HepG2 (cell line): ENCODE data around the gene SHISA9. TPM values are rescaled to one million over a fixed set of nuclear protein-coding genes. Genes with fewer than 3 reads are reported as not detected.

Experiments used
- ATAC-seq: fragments of 200-7000 bp; cut with Tn5 transposase; 3 replicates; pipeline ENCODE4 v1.9.1; 2020; ENCODE audit warnings: mild to moderate bottlenecking, moderate library complexity
- BruUV-seq: library from RNA; stranded (reverse); fragments of 400-500 nt; replicated peaks from 2 replicates; lab custom pipeline; 2021; lab: Mats Ljungman, UMichigan
- CTCF ChIA-PET: fragments of 300-600 bp; formaldehyde crosslinking; extraction: SDS; loops from one replicate; lab custom pipeline; 2021; ENCODE audit warnings: low total read pairs, inconsistent platforms, low intra/inter-chr PET ratio; lab: Yijun Ruan, JAX
- POLR2A ChIA-PET: fragments of 350-600 bp; sonication (Branson Sonifier 250); formaldehyde crosslinking; loops from one replicate; lab custom pipeline; 2020; ENCODE audit warnings: antibody characterized with exemption, inconsistent platforms; lab: Yijun Ruan, JAX
- DNase-seq: peaks from one replicate; pipeline ENCODE4 v3.0.0-alpha.2; 2015; ENCODE audit warnings: low spot score
- FAIRE-seq: peaks from 3 replicates; lab custom pipeline; 2011; peaks lifted over from hg19 to GRCh38; lab: Jason Lieb, UNC
- H2AFZ ChIP-seq: one replicate; pipeline ENCODE4 v1.6.1; 2011; ENCODE audit warnings: low read length, inconsistent platforms
- H3K27ac ChIP-seq: fragments of 300-600 bp; 3 replicates; pipeline ENCODE4 v1.8.0; 2011; ENCODE audit warnings: mixed run types, mild to moderate bottlenecking, mixed read lengths, low read length, inconsistent platforms; ENCODE audit not compliant: insufficient read depth; ENCODE audit errors: extremely low read length
- H3K27me3 ChIP-seq, 2 experiments: fragments of 200-600 bp in 1 of 2; 2 replicates in 1 of 2; 3 replicates in 1 of 2; pipeline versions ENCODE4 v1.6.0 to v1.8.0; 2011; ENCODE audit warnings: low read length in 2 of 2, mild to moderate bottlenecking in 2 of 2, moderate library complexity in 2 of 2, inconsistent platforms in 1 of 2; ENCODE audit not compliant: insufficient read depth in 2 of 2, control insufficient read depth in 1 of 2
- H3K36me3 ChIP-seq, 2 experiments: fragments of 200-600 bp in 1 of 2; replicated peaks in 1 of 2; 2 replicates in 1 of 2; 3 replicates in 1 of 2; pipeline versions ENCODE4 v1.5.1 to v1.8.0; 2011; ENCODE audit warnings: low read length in 2 of 2, inconsistent platforms in 1 of 2; ENCODE audit not compliant: insufficient read depth in 2 of 2, control insufficient read depth in 1 of 2
- H3K4me1 ChIP-seq: 2 replicates; pipeline ENCODE4 v1.5.1; 2012; ENCODE audit warnings: low read length, inconsistent platforms; ENCODE audit not compliant: insufficient read depth
- H3K4me2 ChIP-seq: 2 replicates; pipeline ENCODE4 v1.6.0; 2011; ENCODE audit warnings: low read depth, low read length, inconsistent platforms
- H3K4me3 ChIP-seq, 3 experiments: fragments of 200-600 bp in 1 of 3; sonication (generic), shearing (Covaris generic) in 1 of 3; replicated peaks in 1 of 3; 2 replicates each; pipeline ENCODE4 v1.5.1; 2011 to 2016; ENCODE audit warnings: low read length in 3 of 3, inconsistent platforms in 2 of 3, low read depth in 2 of 3, mild to moderate bottlenecking in 2 of 3, control low read depth in 1 of 3, mixed read lengths in 1 of 3; ENCODE audit not compliant: insufficient read depth in 1 of 3
- H3K79me2 ChIP-seq: one replicate; pipeline ENCODE4 v1.6.1; 2011; ENCODE audit warnings: low read length, inconsistent platforms; ENCODE audit not compliant: insufficient read depth
- H3K9ac ChIP-seq: 2 replicates; pipeline ENCODE4 v1.6.0; 2011; ENCODE audit warnings: mild to moderate bottlenecking, low read depth, low read length, inconsistent platforms; ENCODE audit not compliant: insufficient read depth
- H3K9me3 ChIP-seq: 2 replicates; pipeline ENCODE4 v1.5.1; 2012; ENCODE audit warnings: mild to moderate bottlenecking, low read length
- H4K20me1 ChIP-seq: 2 replicates; pipeline ENCODE4 v1.6.0; 2011; ENCODE audit warnings: inconsistent platforms, mild to moderate bottlenecking, low read length, moderate library complexity; ENCODE audit not compliant: insufficient read depth
- HOMEZ ChIP-seq: IDR thresholded peaks from 2 replicates; pipeline ENCODE4 v1.6.1; 2016; ENCODE audit warnings: low read depth
- MTF1 ChIP-seq: sonication (generic); formaldehyde crosslinking; IDR thresholded peaks from 2 replicates; pipeline ENCODE4 v1.5.0; 2020; ENCODE audit warnings: missing genetic modification reagents
- NONO ChIP-seq, 2 experiments: fragments of 450-650 bp in 1 of 2; sonication (generic) in 1 of 2; formaldehyde crosslinking in 1 of 2; IDR thresholded peaks in 1 of 2; conservative IDR thresholded peaks in 1 of 2; 2 replicates each; pipeline versions ENCODE4 v1.6.1 to v1.8.0; 2017 to 2022; ENCODE audit warnings: mild to moderate bottlenecking in 1 of 2, missing genetic modification reagents in 1 of 2, moderate library complexity in 1 of 2
- NRL ChIP-seq: sonication (generic); formaldehyde crosslinking; IDR thresholded peaks from 2 replicates; pipeline ENCODE4 v1.5.0; 2020; ENCODE audit warnings: missing genetic modification reagents, mild to moderate bottlenecking, moderate library complexity, borderline replicate concordance
- PRDM15 ChIP-seq: sonication (generic); formaldehyde crosslinking; IDR thresholded peaks from 2 replicates; pipeline ENCODE4 v1.4.0; 2020; ENCODE audit warnings: missing genetic modification reagents
- REL ChIP-seq: sonication (generic); formaldehyde crosslinking; conservative IDR thresholded peaks from 2 replicates; pipeline ENCODE4 v1.8.0; 2022; ENCODE audit warnings: mild to moderate bottlenecking, missing genetic modification reagents, moderate library complexity
- SP140L ChIP-seq: sonication (generic); formaldehyde crosslinking; IDR thresholded peaks from 2 replicates; pipeline ENCODE4 v1.4.0; 2020; ENCODE audit warnings: missing genetic modification reagents, borderline replicate concordance
- ZMYM2 ChIP-seq: sonication (generic); formaldehyde crosslinking; IDR thresholded peaks from 2 replicates; pipeline ENCODE4 v1.8.0; 2022; ENCODE audit warnings: mild to moderate bottlenecking, missing genetic modification reagents
- ZNF260 ChIP-seq: sonication (generic); formaldehyde crosslinking; IDR thresholded peaks from 2 replicates; pipeline ENCODE4 v1.4.0; 2020; ENCODE audit warnings: missing genetic modification reagents, low read depth, mild to moderate bottlenecking, borderline replicate concordance
- ZNF503 ChIP-seq: sonication (generic); formaldehyde crosslinking; IDR thresholded peaks from 2 replicates; pipeline ENCODE4 v1.4.0; 2020; ENCODE audit warnings: missing genetic modification reagents
- ZNF652 ChIP-seq: IDR thresholded peaks from 2 replicates; pipeline ENCODE4 v1.6.1; 2016; ENCODE audit warnings: low read depth, borderline replicate concordance
- ZNF749 ChIP-seq: sonication (generic); formaldehyde crosslinking; IDR thresholded peaks from 2 replicates; pipeline ENCODE4 v1.8.0; 2022; ENCODE audit warnings: mild to moderate bottlenecking, missing genetic modification reagents, moderate library complexity, borderline replicate concordance
- ZNF770 ChIP-seq: sonication (generic); formaldehyde crosslinking; IDR thresholded peaks from 2 replicates; pipeline ENCODE4 v1.5.0; 2020; ENCODE audit warnings: mild to moderate bottlenecking, missing genetic modification reagents
- ZSCAN25 ChIP-seq: sonication (generic); formaldehyde crosslinking; IDR thresholded peaks from 2 replicates; pipeline ENCODE4 v1.8.0; 2022; ENCODE audit warnings: mild to moderate bottlenecking, missing genetic modification reagents
- WGBS: methylation state at CpG from one replicate; pipeline ENCODE4 v1.1.6; 2017; ENCODE audit warnings: low lambda C conversion rate; 5-methylcytosine and 5-hydroxymethylcytosine counted together
- in situ Hi-C: cut with HindIII; loops from 2 replicates; pipeline ENCODE4 v1.10.0; 2017; ENCODE audit warnings: low pct_unique_long_range_greater_than_20kb; ENCODE audit not compliant: extremely low pct_ligation_motif_present
- intact Hi-C: fragments of 100-400 bp; cut with micrococcal nuclease; formaldehyde crosslinking; loops from one replicate; pipeline ENCODE4 v1.10.0; 2022; ENCODE audit not compliant: unreplicated experiment
- polyA plus RNA-seq, 8 experiments: library from polyadenylated mRNA; depleted of rRNA in 3 of 8; stranded (reverse) in 7 of 8; unstranded in 1 of 8; fragments of >200 nt; fragmentation: Illumina TruSeq in 4 of 8; extraction: Trizol in 4 of 8; gene quantifications; 2 replicates each; pipeline versions ENCODE4 v1.2.1 to v1.2.3, GENCODE V29; 2011 to 2016; ENCODE audit warnings: low read depth in 4 of 8, missing spikeins in 1 of 8, mixed read lengths in 1 of 8; ENCODE audit not compliant: insufficient read depth in 1 of 8
- total RNA-seq, 5 experiments: library from RNA; depleted of rRNA; stranded (reverse); fragments of >200 nt; fragmentation: Illumina TruSeq; extraction: Trizol; gene quantifications; 2 replicates each; pipeline ENCODE4 v1.2.3, GENCODE V29; 2016; ENCODE audit warnings: low read depth in 1 of 5

Gene SHISA9
- total and polyA plus RNA-seq, 2 of the 13 experiments (the other 11 are each of a cell fraction or from before 2014, with no cell fraction given) = 0.01 TPM; not detected in 1

GRCh38 chr16:12988071-12988470 is 86.7 kb downstream of the SHISA9 start:
- Histone ChIP-seq H3K4me3 (no peak overlapping the region), H3K27me3 (peaks cover 2 to 20% of the 10 kb centered on the region in 2 experiments; a peak in 4 of 5 replicates), H3K9me3 (no peaks in the 10 kb centered on the region), H2AFZ (no peak overlapping the region), H3K4me2 (no peak overlapping the region), H3K27ac (no peak overlapping the region), H3K79me2 (no peaks in the 10 kb centered on the region), H3K36me3 (no peaks in the 10 kb centered on the region), H3K9ac (no peak overlapping the region), H3K4me1 (no peaks in the 10 kb centered on the region), H4K20me1 (no peaks in the 10 kb centered on the region)
- DNase-seq (no peak), ATAC-seq (no peak), FAIRE-seq (no peak)
- BruUV-seq = no TSS peak
- intact Hi-C loops = no loop called here
- CTCF ChIA-PET = no interaction called here
- 10% methylated on average over 5 of the region's 5 CpGs for whole genome bisulfite sequencing
- in situ Hi-C loops = no loop called here
- TF ChIP-seq REL (no peak), NRL (CRISPR knock-in tag) (no peak), MTF1 (CRISPR knock-in tag) (no peak), HOMEZ (CRISPR knock-in tag) (no peak), SP140L (CRISPR knock-in tag) (no peak), ZNF770 (no peak), ZNF652 (CRISPR knock-in tag) (no peak), PRDM15 (CRISPR knock-in tag) (no peak), ZNF749 (CRISPR knock-in tag) (no peak), ZNF503 (CRISPR knock-in tag) (no peak), ZSCAN25 (no peak), NONO (IDR thresholded peaks at IDR 0.05) (no peak), NONO (CRISPR knock-in tag; conservative IDR thresholded peaks at IDR 0.05) (no peak), ZNF260 (CRISPR knock-in tag) (no peak), ZMYM2 (no peak)
- POLR2A ChIA-PET = no interaction called here
